Glutamatergic neuron (in vitro differentiated cells): Measurements from ENCODE around the gene CEBPZOS. TPM values are rescaled to one million over a fixed set of nuclear protein-coding genes. Genes with fewer than 3 reads are reported as not detected.
"Not testable (repeated sequence)": the region's sequence is repeated elsewhere in the genome, so short reads cannot be mapped to it uniquely, and the experiment has no call there.

Experiments used
- DNase-seq: peaks from one replicate; pipeline ENCODE4 v3.0.0; 2022
- H3K27ac Mint-ChIP-seq: one replicate; pipeline ENCODE4 v1.8.0; 2020; ENCODE audit warnings: mild to moderate bottlenecking, mixed read lengths, inconsistent platforms; ENCODE audit not compliant: unreplicated experiment
- H3K27me3 Mint-ChIP-seq: one replicate; pipeline ENCODE4 v1.8.0; 2020; ENCODE audit warnings: mild to moderate bottlenecking, moderate library complexity, mixed read lengths, inconsistent platforms; ENCODE audit not compliant: unreplicated experiment
- H3K36me3 Mint-ChIP-seq: one replicate; pipeline ENCODE4 v1.8.0; 2020; ENCODE audit warnings: mild to moderate bottlenecking, mixed read lengths, inconsistent platforms; ENCODE audit not compliant: unreplicated experiment
- H3K4me1 Mint-ChIP-seq: one replicate; pipeline ENCODE4 v1.8.0; 2020; ENCODE audit warnings: mild to moderate bottlenecking, low read depth, mixed read lengths, inconsistent platforms; ENCODE audit not compliant: unreplicated experiment
- H3K4me3 Mint-ChIP-seq: one replicate; pipeline ENCODE4 v1.8.0; 2020; ENCODE audit warnings: mild to moderate bottlenecking, mixed read lengths, inconsistent platforms; ENCODE audit not compliant: unreplicated experiment
- H3K9me3 Mint-ChIP-seq: one replicate; pipeline ENCODE4 v1.8.0; 2020; ENCODE audit warnings: mild to moderate bottlenecking, moderate library complexity, mixed read lengths, inconsistent platforms; ENCODE audit not compliant: unreplicated experiment
- total RNA-seq: library from RNA; stranded (reverse); fragmentation: NEBNext Ultra II Directional; extraction: Animal tissue kit (Norgen Biotek cat#: 25700); gene quantifications from one replicate; pipeline ENCODE4 v1.2.1, GENCODE V29; 2021; ENCODE audit not compliant: unreplicated experiment
- TF ChIP-seq, protein P1 (sequence below): fragments of 200-600 bp; sonication (generic); IDR thresholded peaks from one replicate; pipeline ENCODE4 v1.5.0; 2021; ENCODE audit not compliant: partially characterized antibody, unreplicated experiment

The CEBPZOS gene
- total RNA-seq, 1 donor from 2014 or later: 39.9 TPM

DNA sequence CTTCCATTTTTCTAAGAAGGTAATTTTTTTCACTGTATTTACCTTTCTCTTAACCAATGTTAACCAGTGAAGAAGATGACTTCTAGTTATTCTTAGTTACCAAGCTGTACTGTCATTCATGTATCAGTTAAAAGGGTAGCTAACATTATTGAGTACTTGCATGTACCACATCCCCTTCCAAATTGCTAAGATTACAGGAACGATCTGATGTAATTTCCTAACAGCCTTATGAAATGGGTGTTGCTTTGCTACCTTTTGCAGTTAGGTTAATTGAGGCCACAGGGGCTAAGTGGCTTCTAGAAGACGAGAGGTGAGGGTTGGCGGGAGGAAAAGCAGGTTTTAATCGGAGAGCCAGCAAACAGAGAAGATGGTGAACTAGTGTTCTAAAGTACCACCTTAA is 6.0 kb upstream of the CEBPZOS start:
- TF ChIP-seq, protein P1, sequence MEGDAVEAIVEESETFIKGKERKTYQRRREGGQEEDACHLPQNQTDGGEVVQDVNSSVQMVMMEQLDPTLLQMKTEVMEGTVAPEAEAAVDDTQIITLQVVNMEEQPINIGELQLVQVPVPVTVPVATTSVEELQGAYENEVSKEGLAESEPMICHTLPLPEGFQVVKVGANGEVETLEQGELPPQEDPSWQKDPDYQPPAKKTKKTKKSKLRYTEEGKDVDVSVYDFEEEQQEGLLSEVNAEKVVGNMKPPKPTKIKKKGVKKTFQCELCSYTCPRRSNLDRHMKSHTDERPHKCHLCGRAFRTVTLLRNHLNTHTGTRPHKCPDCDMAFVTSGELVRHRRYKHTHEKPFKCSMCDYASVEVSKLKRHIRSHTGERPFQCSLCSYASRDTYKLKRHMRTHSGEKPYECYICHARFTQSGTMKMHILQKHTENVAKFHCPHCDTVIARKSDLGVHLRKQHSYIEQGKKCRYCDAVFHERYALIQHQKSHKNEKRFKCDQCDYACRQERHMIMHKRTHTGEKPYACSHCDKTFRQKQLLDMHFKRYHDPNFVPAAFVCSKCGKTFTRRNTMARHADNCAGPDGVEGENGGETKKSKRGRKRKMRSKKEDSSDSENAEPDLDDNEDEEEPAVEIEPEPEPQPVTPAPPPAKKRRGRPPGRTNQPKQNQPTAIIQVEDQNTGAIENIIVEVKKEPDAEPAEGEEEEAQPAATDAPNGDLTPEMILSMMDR: no peak
- H3K4me1 Mint-ChIP-seq: no peaks in the 10 kb centered on the region
- peaks cover 4% of the 10 kb centered on the region for H3K36me3 Mint-ChIP-seq
- H3K9me3 Mint-ChIP-seq: peaks cover under 1% of the 10 kb centered on the region
- peaks cover 2% of the 10 kb centered on the region for H3K27me3 Mint-ChIP-seq
- H3K27ac Mint-ChIP-seq: no peak overlapping the region
- DNase-seq: no peak
- H3K4me3 Mint-ChIP-seq: no peak overlapping the region

DNA sequence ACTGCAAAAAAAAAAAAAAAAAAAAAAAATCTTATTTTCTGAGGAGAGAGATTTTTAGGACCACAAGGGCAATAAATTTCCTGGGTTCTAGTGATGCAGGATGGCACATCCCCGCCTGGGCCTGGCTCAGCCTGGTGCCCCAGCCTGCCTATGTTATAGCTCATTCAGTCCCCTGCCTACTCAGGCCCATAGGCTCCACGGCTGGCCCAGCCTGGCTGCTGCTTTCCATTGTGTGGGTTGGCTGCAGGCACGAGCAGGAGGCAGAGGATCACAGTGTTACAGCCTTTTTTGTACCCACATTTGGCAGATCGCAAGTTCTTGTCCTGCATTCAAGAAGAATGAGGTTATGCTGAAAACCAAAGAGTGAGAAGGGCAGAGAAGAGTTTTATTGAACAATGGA is 5.0 kb upstream of the CEBPZOS start:
- Mint-ChIP-seq H3K27ac (no peak overlapping the region), H3K27me3 (peaks cover 4% of the 10 kb centered on the region), H3K36me3 (peaks cover 6% of the 10 kb centered on the region), H3K4me3 (peak overlapping the region; percentile 5), H3K4me1 (no peaks in the 10 kb centered on the region), H3K9me3 (peaks cover 1% of the 10 kb centered on the region)
- TF ChIP-seq, protein P1: no peak
- no peak for DNase-seq

DNA sequence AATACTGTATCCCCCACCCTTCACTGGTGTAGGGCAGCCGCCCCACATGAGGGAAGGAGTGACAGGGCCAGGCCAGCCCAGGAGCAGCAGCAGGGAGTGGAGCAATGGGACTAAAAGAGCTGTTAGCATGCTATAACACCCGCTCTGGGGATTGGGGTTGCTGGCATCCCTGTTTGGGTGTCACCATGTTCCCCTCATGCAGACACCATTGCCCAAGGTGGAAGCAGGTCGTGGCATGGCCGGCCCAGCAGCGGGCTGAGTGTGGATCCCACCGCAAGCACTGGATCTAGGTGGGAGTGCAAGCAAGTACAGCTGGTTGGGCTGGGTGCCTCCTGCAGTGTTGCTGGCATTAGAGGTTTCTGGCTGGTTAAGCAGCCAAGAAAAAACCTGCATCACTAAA is 4.5 kb upstream of the CEBPZOS start:
- peaks cover 6% of the 10 kb centered on the region for H3K27me3 Mint-ChIP-seq
- H3K36me3 Mint-ChIP-seq: peaks cover 8% of the 10 kb centered on the region
- H3K27ac Mint-ChIP-seq: no peak overlapping the region
- H3K4me1 Mint-ChIP-seq: no peaks in the 10 kb centered on the region
- H3K4me3 Mint-ChIP-seq: peak overlapping the region; percentile 5
- no peak for DNase-seq
- TF ChIP-seq, protein P1: no peak
- H3K9me3 Mint-ChIP-seq: peaks cover 1% of the 10 kb centered on the region

DNA sequence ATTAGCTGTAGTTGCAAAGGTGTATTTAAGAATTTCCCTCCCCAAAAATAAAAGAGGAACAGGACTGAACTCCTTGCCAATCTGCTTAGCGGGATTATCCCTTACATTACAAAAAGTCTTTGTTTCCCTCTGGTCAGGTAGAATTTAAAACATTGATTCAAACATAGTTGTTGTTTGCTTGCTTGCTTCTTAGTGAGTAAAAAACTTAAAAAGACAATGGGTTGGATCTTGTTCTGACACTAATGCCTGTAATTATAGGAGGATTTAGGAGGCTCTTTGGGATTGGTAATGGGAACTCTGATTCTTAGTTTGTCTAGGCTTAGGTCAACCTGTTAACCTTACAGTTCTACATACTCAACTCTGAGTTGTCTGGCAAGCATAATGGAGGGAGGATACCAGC is 3.7 kb upstream of the CEBPZOS start:
- TF ChIP-seq, protein P1: no peak
- Mint-ChIP-seq H3K27me3 (peaks cover 6% of the 10 kb centered on the region), H3K27ac (no peak overlapping the region), H3K4me3 (no peak overlapping the region), H3K4me1 (no peaks in the 10 kb centered on the region), H3K36me3 (peaks cover 8% of the 10 kb centered on the region), H3K9me3 (peaks cover 1% of the 10 kb centered on the region)
- DNase-seq: no peak

DNA sequence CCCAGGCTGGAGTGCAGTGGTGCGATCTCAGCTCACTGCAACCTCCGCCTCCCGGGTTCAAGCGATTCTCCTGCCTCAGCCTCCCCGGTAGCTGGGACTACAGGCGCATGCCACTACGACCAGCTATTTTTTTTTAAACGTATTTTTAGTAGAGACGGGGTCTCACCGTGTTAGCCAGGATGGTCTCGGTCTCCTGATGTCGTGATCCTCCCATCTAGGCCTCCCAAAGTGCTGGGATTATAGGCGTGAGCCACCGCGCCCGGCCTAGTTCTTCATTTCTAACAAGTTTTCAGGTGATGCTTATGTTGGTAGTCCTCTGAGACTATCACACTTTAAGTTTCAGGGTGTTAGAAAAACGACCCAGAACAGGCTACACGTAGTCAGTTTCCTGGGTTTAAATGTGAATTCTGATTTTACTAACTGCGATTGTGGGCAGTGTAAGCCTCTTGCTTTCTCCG is 405 bp upstream of the CEBPZOS start:
- H3K9me3 Mint-ChIP-seq, H3K36me3 Mint-ChIP-seq, H3K4me1 Mint-ChIP-seq, DNase-seq, H3K27me3 Mint-ChIP-seq: not testable (repeated sequence)
- peak overlapping the region; percentile 96 for H3K27ac Mint-ChIP-seq
- peak overlapping the region; percentile 99 for H3K4me3 Mint-ChIP-seq
